GM18507 (cell line): ENCODE measurements around the gene CNTN4.

ENCODE experiments used
- DNase-seq: peaks from one replicate; pipeline ENCODE4 v3.0.0; 2011; ENCODE audit warnings: low read depth; ENCODE audit not compliant: insufficient read length; ENCODE audit errors: extremely low spot score
- FAIRE-seq: peaks from 2 replicates; lab custom pipeline; 2011; peaks lifted over from hg19 to GRCh38; lab: Jason Lieb, UNC

The CNTN4 gene

DNA sequence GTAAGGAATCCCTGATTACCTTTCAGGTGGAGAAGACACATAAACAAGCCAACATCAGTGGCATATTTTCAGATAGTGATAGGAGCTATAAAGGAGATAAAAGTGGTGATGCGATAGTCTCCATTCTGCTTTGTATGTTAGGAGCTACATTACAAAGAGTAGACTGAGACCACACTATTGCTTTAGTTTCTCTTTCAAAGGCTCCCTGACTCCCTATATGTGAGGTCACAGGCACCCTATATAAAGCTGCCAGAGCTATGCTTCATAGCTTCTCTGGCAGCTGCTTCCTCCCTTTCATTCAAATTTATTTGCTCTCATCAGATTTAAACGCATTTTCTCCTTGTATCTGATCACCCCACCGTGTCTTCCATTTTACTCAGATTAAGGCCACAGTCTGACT, 544.9 kb downstream of the CNTN4 start:
- FAIRE-seq (no peak), DNase-seq (no peak)

DNA sequence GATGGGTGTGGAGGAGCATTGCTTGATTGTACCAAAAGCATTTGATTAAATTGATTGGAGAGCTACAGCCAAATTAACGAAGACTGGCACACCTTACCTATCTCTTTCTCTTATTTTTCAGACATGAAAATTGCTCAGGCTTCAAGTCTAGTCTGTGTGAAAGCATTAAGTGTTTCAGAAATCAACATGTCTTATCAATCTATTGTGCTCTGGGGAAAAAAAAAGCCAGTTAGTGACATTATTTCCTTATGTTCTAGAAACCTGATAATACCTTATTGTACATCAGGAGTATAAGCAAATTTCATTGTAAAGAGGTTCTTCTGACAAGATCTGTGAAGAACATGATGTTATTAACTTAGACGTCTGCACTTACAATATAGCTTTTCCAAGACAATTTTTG, 546.3 kb downstream of the CNTN4 start:
- no peak for DNase-seq

DNA sequence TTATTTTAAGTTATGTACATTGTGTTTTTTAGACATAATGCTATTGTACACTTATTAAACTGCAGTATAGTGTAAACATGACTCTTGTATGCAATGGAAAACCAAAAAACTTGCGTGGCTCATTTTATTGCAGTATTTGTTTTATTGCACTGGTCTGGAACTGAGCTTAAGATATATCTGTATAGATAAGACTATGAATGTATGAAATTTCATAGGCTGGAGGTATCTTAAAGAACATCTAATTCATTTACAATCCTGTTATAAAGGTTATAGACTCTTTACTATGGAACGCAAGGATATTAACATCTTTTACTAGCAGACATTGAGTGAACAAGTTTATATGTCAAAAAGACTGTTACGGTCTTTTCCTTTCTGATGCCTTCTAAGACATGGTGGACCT, 552.1 kb downstream of the CNTN4 start:
- no peak for DNase-seq
- no peak for FAIRE-seq

More for the DNA sequence above, 546.3 kb downstream of the CNTN4 start:
- FAIRE-seq = no peak

DNA sequence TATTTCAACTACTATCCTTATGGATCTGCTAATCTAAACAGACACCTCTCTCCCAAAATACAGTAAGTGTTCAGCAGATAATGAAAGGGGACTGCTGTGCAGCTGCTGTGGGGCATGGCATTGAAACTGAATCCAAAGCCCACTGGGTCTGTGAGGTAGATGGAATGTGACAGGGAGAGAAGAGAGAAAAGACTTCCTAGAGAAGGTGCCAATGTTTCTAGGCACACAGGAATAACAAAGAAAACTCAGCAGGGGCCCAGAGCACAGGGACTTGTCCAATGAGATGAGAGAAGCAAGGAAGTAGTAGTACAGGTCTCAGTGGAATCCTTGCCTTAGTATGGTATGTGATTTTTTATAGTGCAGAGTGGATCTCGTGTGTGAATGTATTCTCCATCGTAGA, 553.7 kb downstream of the CNTN4 start:
- DNase-seq (no peak), FAIRE-seq (no peak)

DNA sequence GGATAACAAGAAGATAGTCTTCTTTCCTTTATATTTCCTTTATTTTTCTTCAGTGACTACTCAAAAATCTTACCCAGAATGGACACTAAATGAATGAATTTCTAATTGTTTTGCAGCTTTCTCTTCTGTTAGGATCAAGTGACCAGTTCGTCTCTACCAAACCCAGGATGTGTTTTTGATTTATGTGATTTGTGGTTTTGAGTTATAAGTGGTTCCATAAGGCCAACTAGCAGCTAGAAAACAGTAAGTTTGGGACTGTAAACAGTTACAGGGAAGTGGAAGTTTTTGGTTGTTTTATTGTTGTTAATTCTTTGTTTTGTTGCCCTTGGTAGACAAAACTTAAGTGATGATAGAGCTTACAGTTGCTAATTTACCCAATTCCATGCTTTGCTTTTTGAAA, 555.0 kb downstream of the CNTN4 start:
- FAIRE-seq = no peak
- no peak for DNase-seq

DNA sequence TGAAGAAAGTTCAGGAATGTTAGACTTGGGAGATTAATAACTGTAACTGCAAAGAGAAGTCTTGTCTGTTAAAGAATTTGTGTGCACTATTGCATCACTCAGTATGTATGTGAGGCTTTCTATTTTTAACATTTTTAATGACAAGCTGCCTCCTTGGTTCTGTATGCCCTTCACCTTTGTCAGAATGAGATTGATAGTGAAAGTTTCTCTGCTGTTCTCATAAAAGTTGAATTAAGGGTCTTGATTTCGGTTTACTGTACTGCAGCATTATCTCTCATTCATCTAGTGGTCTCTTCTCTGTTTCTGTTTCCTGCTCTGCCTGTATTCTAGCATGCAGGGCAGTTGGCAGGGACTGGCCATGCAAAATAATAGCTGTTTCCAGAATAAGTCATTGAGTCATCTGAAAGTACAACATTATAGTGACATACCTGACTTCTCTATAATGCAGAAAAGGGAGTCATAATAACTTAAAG, 556.6 kb downstream of the CNTN4 start:
- FAIRE-seq (no peak), DNase-seq (no peak)

DNA sequence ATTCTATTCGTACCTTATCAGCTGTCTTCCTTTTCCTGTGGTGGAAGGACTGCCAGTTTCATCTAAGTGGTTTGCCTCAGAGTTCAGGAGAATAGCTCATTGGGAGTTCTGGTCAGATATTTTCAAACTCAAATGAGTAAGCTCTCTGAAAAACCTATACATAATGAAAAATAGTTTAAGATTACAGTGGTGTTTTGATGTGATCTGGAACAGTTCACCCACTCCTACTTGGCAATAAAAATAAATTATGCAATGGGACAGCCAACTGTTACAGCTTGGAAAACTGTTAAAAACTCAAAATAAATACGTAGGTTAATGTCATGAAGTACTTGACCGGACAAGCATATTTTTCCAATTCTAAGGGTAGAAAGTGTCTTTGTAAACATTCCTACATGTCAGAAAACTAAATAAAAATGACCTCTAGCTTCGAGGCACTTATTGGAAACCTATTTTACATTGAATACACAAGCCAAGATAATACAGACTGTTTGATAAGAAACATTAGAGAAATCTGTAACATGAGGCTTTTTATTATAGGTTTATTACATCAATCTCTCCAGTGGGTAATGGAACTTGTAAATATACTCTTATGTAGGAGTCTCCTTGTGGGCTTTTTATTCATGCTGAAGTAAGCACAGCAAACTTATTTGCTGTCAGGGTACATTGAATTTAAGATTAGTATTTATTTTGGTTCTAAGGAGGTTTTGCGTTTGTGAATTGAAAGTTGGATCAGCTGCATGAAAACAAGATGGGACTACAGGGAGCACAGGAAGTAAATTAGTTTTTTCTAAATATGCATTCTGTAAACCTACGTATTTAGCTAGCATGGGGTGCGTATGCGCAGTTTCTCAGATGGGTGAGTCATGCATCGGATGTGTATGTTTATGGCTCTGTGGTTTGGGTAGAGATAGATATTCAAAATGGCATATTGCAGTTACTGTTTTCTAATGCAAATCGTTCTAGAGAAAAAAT, 558.4 kb downstream of the CNTN4 start:
- DNase-seq (no peak), FAIRE-seq (no peak)

DNA sequence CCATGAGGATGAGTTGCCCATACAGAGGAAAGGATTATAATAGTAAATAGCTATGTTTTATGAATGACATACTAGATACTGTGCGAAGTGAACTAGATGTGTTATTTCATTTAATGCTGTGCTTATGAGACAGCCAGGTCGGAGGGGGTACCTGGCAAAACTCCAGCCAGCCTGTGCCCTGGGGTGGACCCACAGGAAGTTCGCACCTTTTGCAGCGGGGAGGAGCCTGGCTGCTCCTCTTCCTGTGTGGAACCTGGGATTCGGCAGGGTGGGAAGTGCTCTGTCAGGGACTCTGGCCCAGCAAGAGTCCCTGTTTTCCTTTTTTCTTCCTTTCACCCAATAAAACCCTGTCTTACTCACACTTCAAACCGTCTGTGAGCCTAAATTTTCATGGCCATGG, 559.3 kb downstream of the CNTN4 start:
- FAIRE-seq = no peak
- no peak for DNase-seq

DNA sequence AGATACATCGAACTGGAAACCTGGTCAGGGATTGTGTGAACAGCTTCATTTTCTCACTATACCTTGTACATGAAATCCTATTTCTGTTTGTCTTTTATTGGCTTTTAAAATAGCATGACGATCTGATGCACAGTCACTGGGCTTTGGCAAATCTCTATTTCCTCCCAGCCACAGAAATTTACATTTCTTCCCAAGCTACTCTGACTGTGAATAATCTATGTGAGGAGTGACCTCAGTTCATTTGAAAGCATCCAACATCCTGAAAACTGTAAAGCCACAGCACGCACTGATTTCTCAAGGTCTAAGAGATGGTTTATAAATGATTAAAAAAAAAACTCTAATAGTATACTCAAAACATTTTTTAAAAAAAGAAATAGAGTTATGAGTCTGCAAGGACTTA, 561.2 kb downstream of the CNTN4 start:
- DNase-seq (no peak), FAIRE-seq (no peak)

DNA sequence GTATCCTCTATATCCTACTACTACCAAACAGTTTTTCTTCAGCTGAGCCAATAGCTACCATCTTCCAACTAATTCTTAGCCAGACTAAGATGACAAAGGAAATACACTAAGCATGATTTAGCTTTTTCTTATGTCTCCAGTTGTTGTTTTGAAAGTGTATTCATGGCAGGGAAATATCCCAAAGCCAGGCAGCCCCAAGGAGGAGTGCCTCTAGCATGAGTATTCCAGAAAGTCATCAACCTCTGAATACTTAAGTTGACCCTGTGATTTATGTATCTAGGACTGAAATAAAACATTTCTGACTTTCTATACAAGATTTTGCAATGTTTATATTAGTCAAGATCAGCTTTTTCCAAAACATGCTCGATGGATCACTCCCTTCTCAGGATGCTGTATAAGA, 562.4 kb downstream of the CNTN4 start:
- DNase-seq = no peak
- no peak for FAIRE-seq

DNA sequence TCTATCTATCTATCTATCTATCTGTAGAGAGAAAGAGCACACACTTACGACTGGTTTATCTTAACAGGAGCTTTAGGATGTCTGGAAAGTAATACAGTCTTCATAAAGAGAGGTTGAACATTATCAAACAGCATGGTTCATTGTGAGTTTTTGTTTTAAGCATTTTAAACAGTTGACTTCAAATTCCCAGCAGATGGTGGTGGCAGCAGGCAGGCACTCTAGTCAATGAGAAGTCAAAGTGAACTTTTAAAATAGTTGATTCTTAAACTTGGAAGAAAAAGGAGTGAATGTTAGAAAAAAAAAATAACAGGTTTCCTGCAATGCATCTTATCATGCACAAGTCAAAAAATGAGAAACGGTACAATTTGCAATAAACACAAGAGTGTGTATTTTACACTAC, 578.8 kb downstream of the CNTN4 start:
- no peak for DNase-seq
- FAIRE-seq = no peak

DNA sequence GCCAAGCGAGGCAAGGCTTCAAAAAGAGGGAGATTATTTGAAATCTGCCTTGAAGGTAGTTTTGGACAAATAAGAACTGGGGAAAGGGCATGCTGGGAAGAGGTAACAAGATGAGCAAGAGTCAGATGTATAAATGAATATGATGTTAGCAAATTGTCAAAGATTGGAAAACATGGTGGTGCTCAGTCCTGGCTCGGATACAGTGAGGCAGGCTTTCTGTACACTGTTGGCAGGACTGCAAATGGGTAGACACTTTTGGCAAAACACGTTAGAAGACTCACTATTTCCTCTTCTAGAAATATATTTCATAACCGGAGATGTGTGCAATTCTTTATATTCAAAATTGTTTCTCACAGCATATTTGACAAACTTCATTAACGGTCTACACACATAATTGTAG, 581.6 kb downstream of the CNTN4 start:
- DNase-seq (no peak), FAIRE-seq (no peak)

DNA sequence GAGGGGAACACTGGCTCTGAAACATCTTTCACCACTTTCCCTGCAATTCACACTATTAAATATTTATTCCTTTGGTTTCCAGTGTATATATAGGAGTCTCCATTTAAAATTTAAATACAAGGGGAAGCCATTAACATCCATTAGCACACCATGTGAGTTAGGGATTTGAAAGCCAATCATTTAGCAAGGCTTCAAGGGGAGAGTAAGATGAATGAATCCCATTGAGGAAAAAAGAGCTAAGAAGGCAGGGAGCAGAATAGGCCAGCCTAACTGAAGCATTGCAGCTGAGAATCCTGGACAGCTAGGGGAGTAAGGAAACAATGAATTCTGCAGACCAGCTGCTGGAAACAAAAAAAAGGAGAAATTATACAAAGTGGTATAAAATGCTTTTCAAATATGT, 585.4 kb downstream of the CNTN4 start:
- DNase-seq = no peak
- FAIRE-seq = no peak

DNA sequence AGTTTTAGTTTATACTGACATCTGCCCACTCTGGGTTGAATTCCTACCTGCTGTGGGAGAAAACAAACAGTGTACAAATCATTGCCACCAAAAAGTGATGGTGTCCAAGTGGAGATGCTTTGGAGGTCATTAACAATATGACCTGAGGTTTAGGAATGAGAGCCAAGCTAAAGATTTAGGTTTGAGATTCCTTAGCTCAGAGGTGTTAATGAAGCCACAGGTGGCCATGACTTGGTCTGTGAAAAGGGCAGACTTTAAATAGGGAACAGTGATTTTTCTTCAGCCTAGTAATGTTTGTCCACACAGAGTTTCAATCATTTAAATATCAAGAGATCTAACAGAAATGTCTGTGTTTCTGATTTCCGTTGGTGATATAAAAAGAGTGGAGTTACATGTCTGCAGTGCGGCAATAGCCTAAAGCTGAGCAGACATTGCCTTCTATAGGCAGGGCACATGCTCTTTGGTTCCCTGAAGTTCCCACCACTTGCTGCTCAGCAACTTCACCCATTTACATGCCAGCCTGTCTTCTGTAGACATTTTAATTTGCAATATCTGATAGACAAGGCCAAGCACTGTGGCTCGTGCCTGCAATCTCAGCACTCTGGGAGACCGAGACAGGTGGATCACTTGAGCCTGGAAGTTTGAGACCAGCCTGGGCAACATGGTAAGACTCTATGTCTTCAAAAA, 588.3 kb downstream of the CNTN4 start:
- DNase-seq (no peak), FAIRE-seq (no peak)

DNA sequence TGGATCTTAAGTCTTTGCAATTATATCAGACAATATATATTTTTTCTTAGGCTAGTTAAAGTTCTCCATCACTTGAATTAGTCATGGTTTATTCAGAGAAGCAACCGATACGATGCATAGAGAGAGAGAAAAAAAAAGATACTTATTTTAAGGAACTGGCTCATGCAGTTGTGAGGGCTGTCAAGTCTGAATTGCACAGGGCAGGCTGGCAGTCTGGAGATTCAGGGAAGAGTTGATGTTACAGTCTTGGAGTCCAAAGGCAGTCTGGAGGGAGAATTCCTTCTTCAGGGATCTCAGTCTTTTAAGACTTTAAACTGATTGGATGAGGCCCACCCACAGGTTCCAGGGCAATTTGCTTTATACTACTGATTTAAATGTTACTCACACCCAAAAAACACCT, 598.9 kb downstream of the CNTN4 start:
- FAIRE-seq = no peak

DNA sequence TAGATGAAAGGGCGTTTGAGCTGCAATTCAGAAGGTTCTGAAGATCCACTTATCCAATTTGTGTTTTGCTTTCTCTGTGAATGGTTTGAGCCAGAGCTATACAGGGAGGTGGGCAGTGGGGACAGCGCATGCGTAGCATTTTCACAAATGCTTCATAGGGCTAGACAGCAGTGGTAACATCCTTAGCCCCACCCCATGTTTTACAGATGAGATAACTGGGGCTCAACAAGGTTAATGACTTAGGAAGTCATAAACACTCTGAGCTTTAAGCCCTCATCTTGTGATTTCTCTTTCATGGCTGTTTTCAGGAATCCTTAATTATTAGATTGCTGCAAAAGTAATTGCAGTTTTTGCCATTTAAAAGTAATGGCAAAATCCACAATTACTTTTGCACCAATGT, 602.8 kb downstream of the CNTN4 start:
- DNase-seq (no peak), FAIRE-seq (no peak)

More for the DNA sequence above, 598.9 kb downstream of the CNTN4 start:
- DNase-seq = no peak

DNA sequence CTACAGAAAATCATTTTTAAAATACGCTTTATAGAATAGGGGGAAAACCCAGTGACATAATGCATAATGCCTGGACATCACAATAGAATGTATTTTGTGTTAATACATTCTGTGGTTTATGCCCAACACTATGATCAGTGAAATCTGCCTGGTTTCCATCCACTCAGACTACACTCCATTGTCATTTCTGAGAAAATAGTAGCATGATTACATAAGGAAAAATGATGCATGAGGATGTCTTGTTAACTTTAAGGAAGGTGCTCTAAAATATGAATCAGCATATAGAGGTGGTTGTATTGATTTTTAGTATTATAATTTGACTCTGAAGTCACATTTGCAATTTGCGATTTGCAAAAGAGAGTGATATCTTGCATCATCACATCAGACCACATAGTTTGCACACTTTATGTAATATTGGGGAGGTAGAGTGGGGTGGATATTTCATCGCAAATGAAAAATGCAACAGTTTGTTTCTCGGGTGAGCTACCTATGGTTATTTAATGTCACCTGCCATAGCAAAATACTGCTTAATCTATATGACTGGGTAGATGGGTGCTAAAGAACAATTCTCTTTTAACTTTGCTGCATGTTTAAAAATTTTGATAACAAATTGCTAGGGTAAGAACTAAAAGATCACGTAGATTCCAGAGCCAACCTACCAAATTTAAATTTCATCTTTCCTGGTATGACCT, 607.6 kb downstream of the CNTN4 start:
- no peak for FAIRE-seq
- DNase-seq = no peak

DNA sequence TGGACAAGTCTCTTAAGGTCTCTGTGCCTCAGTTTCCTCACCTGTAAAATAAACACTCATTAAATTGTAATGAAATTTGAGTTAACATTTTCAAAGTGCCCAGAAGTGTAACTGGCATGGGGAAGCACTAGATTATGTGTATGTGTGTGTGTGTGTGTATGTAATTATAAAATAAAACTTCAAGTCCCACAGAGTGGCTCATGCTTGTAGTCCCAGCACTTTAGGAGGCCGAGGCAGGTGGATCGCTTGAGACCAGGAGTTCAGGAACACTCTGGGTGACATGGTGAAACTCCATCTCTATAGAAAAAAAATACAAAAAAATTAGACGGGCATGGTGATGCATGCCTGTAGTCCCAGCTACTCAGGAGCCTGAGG, 608.2 kb downstream of the CNTN4 start:
- no peak for FAIRE-seq

DNA sequence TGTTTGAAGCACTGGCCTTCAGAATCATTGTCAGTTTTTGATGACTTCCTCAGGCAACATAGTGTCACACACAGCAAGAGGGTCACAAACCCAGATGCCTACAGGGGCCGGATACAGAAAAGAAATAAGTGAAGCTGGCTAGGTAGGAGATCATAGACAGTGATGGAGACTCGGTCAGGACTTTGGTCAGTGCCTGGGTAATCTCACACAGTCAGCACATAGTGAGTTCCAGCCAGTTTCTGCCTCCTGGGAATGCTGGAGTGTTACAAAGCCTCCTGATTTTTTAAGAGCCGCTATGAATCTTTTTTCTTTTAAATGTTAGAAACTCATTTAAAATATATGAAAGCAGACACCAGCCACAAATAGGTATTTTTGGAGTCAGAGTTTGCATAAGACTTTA, 612.4 kb downstream of the CNTN4 start:
- DNase-seq (no peak), FAIRE-seq (no peak)

More for the DNA sequence above, 608.2 kb downstream of the CNTN4 start:
- no peak for DNase-seq

DNA sequence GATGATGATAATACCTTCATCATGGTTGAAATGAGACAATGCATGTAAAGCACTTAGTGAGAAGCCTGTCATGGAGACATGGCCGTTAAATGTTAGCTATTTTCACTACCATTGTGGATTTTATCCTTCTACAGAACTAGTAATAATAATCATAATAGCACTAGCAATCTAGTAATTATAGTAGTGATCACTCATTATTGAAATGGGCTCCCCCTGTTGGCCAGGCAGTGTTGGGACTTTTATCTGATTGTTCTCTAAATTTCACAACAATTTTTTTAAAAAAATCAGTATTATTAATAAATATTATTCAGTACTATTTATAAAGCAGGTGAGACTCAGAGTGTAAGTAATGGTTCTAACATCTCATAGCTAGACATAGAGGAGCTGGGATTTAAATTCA, 615.3 kb downstream of the CNTN4 start:
- no peak for DNase-seq
- FAIRE-seq = no peak
